Fibroblast of mammary gland (primary cell): Measurements from ENCODE around the gene RUNX1.

Experiments
- DNase-seq: peaks from one replicate; pipeline ENCODE4 v3.0.0-alpha.2; 2010; ENCODE audit warnings: low read depth
- H3K4me3 ChIP-seq: 2 replicates; pipeline ENCODE4 v1.5.1; 2011; ENCODE audit warnings: low read depth, mild to moderate bottlenecking, low read length, moderate library complexity; ENCODE audit not compliant: control insufficient read depth
- TF ChIP-seq, protein P1 (sequence below): conservative IDR thresholded peaks from 2 replicates; pipeline ENCODE4 v1.5.1; 2011; ENCODE audit warnings: low read depth, low read length, inconsistent platforms; ENCODE audit not compliant: control insufficient read depth, insufficient read depth

The RUNX1 gene

DNA sequence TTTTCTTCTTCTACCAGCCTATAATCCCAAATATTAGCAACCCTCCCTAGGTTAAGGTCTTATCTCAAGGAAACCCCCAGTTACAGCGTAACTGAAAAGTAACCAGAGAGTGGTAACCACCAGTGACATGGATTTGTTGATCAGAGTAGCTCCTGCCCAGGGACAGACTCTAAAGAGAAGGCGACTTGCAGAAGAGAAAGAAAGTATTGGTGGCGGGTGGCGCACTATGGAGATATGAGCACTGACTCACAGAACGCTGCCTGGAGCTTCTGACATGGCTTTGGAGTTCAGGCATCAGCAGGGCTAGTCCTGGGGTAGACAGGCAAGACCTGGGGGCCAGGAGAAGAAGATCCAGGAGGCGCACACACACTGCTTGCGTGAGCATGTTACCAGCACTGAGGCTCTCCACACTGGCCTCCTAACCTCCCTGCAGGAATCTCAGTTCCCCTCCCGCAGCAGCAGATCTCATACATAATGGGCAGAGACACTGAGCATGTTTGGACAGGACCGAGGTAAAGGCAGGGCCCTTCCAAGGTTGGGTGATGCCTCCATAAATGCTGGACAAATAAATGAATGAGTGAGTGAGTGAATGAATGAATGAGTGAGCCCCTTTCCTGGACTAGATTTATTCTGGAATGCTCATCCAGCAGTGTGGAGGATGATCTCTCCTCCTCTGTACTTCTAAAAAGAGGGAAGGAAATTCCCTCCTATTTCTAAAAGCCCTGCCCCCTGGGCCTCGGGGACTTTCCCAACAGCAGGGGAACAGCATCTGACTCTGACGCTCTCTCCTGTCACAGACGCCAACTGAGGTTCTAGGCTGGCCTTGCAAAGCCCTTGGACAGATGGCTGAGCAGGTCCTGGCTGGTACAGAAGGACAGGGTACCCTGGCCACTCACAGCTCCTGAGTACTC is 204.8 kb downstream of the RUNX1 start:
- no peak overlapping the region for H3K4me3 ChIP-seq
- TF ChIP-seq, protein P1, sequence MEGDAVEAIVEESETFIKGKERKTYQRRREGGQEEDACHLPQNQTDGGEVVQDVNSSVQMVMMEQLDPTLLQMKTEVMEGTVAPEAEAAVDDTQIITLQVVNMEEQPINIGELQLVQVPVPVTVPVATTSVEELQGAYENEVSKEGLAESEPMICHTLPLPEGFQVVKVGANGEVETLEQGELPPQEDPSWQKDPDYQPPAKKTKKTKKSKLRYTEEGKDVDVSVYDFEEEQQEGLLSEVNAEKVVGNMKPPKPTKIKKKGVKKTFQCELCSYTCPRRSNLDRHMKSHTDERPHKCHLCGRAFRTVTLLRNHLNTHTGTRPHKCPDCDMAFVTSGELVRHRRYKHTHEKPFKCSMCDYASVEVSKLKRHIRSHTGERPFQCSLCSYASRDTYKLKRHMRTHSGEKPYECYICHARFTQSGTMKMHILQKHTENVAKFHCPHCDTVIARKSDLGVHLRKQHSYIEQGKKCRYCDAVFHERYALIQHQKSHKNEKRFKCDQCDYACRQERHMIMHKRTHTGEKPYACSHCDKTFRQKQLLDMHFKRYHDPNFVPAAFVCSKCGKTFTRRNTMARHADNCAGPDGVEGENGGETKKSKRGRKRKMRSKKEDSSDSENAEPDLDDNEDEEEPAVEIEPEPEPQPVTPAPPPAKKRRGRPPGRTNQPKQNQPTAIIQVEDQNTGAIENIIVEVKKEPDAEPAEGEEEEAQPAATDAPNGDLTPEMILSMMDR: no peak
- peak; percentile 68 for DNase-seq

DNA sequence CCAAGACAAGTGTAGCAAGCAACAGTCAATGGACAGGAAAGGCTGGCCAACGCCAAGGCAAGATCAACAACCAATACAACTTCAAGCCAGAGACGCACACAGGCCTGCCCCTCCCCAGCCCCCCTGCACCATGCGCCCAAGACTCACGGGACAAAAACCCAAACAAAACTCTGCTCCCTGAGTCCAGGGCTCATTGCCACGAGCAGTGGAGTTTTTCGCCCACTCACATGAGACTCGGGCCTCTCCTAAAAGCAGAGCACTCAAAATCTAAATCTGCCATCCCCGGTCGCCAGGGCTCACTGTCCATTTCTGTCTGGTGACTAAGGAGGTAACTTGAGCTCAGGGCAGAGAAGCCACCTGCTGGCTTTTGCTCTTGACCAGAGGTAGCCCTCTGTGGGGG is 205.5 kb downstream of the RUNX1 start:
- TF ChIP-seq, protein P1: no peak
- DNase-seq: no peak
- H3K4me3 ChIP-seq: no peak overlapping the region

DNA sequence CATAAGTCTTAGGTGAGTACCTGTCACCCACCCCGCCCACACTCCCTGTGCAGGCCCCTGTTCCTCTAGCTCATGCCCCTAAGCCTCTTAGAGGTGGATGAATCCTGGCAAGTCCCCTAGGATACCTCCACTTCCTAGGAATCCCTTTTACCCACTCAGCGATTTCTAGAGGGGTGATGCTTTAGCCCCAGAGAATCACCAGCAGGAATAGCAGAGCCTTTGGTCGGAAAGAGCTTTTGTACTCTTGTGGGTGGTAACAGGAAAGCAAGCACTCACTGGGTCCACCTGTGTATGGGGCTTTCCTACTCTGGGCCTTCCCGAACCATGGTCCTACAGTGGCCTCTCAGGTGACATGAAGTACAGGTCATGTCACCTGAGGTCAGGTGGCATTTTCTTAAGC is 207.9 kb downstream of the RUNX1 start:
- DNase-seq: no peak
- H3K4me3 ChIP-seq: no peak overlapping the region
- TF ChIP-seq, protein P1: no peak

DNA sequence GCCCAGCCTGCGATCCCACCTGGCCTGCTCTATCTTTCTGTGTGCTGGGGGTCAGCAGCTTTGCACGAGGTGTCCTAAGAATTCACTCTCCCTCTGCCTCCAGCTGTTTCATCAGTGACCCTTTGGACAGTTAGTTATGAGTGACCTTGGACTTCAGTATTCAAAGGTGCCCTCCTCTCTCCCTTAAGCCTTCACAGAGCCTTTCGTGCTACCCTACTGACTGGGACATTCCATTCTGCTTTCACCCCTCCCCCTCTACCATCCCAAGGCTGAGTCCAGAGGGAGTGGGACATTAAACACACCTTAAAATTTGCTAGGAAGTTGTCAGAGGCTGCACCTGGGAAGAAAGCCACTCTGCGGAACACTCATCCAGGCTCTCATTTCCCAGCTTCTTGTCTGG is 208.4 kb downstream of the RUNX1 start:
- TF ChIP-seq, protein P1: no peak
- no peak for DNase-seq
- H3K4me3 ChIP-seq: no peak overlapping the region

DNA sequence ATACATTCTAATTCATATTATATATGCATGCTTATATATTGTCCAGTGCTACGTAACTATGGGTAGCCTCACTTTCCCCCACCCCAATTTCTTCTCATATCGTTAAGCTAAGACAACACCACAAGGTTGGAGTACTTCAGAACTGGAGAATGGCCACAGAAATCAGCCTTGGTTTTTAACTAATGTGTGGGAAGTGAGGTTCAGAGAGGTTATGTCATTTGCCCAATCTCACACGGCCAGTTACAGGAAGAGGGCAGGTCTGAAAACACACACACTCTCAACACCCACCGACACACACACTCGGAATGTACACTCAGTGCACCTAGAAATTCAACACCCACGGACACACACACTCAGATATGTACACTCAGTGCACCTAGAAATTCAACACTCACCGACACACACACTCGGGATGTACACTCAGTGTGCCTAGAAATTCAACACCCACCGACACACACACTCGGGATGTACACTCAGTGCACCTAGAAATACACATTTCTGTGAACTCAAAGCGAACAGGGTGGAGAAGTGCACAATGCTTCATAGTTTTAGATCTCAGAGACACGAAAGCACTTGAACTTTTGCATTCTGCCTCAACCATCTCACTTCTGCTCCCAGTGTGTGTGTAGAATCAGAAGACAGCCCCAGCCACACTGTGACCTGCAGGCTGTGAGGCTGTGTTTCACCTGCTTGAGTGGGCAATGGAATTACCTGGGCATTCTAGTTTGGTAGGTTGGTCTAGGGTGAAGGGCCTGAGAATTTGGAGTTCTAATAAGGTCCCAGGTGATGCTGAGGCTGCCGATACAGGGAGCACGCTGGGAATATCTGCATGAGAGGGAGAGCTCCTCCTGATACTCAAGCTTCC is 209.9 kb downstream of the RUNX1 start:
- peak overlapping the region; percentile 53 for H3K4me3 ChIP-seq
- TF ChIP-seq, protein P1: no peak
- peak; percentile 43 for DNase-seq

DNA sequence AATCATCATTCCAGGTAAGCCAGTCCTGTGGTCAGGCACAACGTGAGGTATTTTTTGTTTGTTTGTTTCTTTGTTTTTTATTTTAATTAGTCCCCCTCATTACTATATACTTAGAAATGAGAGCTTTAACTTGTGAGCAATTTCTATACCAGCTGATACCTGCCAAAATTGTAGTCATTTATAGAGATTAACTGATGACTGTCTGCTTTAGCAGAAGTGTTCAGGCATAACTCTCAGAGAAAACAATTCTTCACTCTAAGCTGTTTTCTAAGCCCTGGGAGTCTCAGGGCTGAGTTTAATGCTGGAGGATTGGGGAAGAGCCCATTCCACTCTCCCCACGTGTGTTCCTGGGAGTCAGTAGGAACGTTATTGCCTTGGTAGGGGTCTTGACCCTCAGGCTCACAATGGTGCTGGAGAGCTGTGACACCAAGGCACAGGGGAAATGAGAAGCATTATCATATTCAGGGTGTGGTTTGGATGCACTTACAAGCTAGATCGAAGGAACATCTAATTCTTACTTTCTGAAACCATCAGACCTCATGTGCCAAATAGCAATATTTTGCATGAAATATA is 212.1 kb downstream of the RUNX1 start:
- TF ChIP-seq, protein P1: no peak
- peak; percentile 57 for DNase-seq
- peak overlapping the region; percentile 53 for H3K4me3 ChIP-seq
